T-helper 2 cell treated with Interferon-gamma antibody and Interleukin-4, amounts not matched to agents 100 ng/mL and 5 ng/mL, for 36 hours (primary cell): ENCODE results near the gene AFAP1L2. TPM values are rescaled to one million over a fixed set of nuclear protein-coding genes. Genes with fewer than 3 reads are reported as not detected.

Experiments
- intact Hi-C: fragments of 100-400 bp; cut with micrococcal nuclease; formaldehyde crosslinking; loops from one replicate; pipeline ENCODE4 v1.15.1; 2023
- total RNA-seq: library from RNA; stranded (reverse); gene quantifications from 2 replicates; pipeline ENCODE4 v1.2.3, GENCODE V29; 2022

Gene AFAP1L2
- total RNA-seq, 1 donor from 2014 or later = 1.9 TPM

DNA sequence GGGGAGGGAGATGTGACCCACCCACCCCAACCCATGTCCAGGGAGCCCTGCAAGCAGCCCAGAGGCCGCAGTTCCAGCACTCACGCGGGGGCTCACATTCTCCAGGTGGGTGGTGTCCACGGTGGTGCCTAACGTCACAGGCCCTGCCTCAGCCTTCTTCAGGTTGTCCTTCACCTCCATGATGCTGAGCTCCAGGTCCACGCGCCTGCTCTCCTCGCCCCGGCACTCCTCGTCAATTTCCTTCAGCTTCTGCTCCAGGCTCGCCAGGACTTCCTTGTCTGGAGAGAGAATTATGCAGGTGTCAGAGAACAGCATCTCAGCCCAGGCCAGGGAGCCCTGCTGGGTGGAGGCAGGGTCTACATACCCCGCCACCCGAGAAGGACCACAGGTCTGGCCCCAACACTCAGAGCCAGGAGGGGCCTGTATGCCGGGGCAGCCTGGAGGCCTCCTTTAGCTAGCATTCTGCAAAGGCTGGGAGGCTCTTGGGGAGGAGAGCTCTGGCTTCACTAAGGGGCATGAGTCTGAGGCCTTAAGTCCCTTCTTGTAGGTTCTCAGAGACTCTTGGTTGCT lies 107.1 kb downstream of the AFAP1L2 start:
- intact Hi-C loops = no loop called here

- intact Hi-C loops = no loop called here
Measured at GRCh38 chr10:114295393-114295792, 108.9 kb downstream of the AFAP1L2 start.

DNA sequence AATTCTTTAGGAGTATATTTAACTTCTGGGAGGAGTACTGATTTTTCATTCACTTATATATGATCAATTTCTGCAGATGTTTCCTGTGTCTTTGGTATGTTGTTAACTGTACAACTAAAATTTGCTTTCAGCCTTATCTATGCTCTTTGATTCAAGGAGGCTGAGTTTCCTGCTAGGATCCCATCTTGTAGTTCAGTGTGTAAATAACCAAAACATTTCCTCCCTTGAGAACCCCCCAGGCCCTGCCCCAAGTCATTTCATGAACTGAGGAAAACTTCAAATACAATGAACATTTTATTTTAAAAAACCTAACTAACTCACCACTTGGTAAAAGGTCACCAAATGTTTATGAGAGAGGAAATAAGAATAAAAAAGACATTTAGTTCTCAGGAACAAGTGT lies 109.8 kb downstream of the AFAP1L2 start:
- intact Hi-C loops = no loop called here

DNA sequence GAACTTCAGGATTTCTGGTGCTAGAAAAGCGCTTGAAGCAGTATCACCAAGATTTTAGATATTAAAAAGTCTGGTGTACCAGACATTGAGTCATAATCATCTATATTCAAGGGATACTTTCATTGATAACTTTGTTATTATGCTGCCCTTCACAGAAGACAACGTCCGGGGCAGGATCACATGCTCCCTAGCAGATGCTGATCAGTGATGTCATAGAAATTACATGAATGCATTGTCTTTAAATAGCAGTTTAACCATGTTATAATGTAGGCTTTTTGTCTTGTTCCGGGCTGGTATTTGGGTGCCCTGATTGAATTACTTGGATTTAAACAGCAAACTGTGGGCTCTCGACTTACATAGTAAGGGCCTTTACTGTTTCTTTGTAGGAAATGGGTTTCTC lies 111.2 kb downstream of the AFAP1L2 start:
- intact Hi-C loops = no loop called here

DNA sequence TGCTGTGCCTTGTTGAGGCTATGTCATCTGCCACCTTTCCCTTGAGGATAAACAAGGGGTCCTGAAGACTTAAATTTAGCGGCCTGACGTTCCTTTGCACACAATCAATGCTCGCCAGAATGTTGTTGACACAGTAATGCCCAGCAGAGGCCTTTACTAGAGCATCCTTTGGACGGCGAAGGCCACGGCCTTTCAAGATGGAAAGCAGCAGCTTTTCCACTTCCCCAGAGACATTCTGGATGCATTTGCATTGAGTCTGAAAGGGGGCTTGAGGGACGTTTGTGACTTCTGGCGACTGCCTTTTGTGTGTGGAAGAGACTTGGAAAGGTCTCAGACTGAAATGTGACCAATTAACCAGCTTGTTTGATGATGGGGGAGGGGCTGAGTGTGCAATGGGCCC lies 112.8 kb downstream of the AFAP1L2 start:
- intact Hi-C loops = no loop called here

- intact Hi-C loops = no loop called here
Measured at GRCh38 chr10:114291076-114291475, 113.2 kb downstream of the AFAP1L2 start.

DNA sequence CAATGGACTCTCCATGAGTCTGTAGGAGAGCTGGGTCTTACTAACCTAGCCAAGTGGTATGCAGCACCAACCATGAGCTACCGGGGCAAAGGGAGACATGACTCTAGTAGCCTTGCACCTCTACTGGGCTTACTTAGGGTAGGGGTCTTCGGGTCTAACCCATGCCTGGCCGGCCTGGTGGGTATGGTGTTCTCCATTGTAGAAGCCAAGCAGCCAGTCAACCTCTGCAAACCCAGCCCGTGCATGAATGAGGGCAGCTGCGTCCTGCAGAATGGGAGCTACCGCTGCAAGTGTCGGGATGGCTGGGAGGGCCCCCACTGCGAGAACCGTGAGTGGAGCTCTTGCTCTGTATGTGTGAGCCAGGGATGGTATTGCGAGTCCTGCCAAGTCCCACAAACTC lies 114.3 kb downstream of the AFAP1L2 start:
- intact Hi-C loops = no loop called here

DNA sequence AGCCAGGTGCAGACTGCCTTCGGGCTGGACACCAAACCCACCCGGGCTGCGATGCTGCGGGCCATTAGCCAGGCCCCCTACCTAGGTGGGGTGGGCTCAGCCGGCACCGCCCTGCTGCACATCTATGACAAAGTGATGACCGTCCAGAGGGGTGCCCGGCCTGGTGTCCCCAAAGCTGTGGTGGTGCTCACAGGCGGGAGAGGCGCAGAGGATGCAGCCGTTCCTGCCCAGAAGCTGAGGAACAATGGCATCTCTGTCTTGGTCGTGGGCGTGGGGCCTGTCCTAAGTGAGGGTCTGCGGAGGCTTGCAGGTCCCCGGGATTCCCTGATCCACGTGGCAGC lies 115.2 kb downstream of the AFAP1L2 start:
- intact Hi-C loops = no loop called here

- intact Hi-C loops = no loop called here
Measured at GRCh38 chr10:114288424-114289095, 115.7 kb downstream of the AFAP1L2 start.

GRCh38 chr10:114286921-114287320 lies 117.4 kb downstream of the AFAP1L2 start:
- intact Hi-C loops = no loop called here

DNA sequence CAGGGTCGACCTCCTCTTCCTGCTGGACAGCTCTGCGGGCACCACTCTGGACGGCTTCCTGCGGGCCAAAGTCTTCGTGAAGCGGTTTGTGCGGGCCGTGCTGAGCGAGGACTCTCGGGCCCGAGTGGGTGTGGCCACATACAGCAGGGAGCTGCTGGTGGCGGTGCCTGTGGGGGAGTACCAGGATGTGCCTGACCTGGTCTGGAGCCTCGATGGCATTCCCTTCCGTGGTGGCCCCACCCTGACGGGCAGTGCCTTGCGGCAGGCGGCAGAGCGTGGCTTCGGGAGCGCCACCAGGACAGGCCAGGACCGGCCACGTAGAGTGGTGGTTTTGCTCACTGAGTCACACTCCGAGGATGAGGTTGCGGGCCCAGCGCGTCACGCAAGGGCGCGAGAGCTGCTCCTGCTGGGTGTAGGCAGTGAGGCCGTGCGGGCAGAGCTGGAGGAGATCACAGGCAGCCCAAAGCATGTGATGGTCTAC lies 118.3 kb downstream of the AFAP1L2 start:
- intact Hi-C loops = no loop called here

- intact Hi-C loops = no loop called here
Measured at GRCh38 chr10:114284346-114285071, 119.8 kb downstream of the AFAP1L2 start.

- intact Hi-C loops = no loop called here
Measured at GRCh38 chr10:114283535-114284234, 120.6 kb downstream of the AFAP1L2 start.

GRCh38 chr10:114283091-114283490 lies 121.2 kb downstream of the AFAP1L2 start:
- intact Hi-C loops = no loop called here

DNA sequence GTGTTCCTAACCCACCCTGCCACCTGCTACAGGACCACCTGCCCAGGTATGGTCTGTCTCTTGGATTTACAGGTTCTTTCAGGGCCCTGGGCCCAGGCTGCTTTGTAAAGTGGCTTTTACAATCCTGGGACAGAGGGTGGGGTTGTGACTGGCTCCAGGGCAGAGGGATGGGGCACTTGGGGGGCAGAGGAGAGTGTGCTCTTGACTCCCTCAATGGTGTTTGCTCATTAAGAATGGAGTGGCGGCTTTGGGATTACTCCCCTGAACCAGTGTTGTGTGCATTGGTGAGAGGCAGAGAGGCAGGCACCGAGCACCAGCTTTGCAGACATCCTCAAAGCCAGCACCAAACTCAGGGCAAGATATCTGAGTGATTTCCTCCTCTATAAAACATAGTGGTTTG lies 121.8 kb downstream of the AFAP1L2 start:
- intact Hi-C loops = no loop called here

GRCh38 chr10:114281461-114281860 lies 122.8 kb downstream of the AFAP1L2 start:
- intact Hi-C loops = no loop called here

- intact Hi-C loops = no loop called here
Measured at GRCh38 chr10:114281006-114281405, 123.3 kb downstream of the AFAP1L2 start.

DNA sequence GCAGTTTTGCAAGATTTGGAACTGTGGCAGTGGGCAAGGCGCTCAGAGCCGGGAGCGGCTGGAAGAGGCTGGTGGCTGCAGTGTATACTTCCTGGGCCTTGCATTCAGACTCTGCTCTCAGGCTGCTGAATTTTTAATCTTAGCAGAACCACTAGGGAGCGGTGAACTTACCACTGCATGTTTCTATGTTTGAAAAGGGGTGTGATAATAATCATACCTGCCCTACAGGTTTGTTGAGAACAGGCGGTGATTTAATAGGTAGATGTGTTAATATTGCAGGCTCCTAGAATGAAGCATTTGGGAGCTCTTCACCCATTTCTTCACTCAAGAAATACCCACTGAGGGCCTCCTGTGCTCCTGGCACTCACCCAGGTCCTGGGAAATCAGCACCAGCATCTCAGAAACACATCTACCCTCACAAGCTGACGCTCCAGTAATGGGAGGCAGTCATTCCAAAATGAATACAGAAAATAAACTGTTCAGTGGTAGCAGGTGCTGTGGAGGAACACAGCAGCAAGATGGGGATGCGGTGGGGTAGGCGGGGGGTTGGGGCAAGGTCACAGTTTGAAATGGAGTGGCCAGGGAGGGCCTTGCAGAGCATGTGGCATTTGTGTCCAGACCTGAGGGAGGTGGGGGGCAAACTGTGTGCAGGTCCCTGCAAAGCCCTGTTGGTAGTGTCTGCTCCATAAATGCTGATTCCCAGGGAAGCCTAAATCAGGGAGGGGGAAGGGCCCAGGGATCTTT lies 124.2 kb downstream of the AFAP1L2 start:
- intact Hi-C loops = no loop called here

- intact Hi-C loops = no loop called here
Measured at GRCh38 chr10:114279289-114279688, 125.0 kb downstream of the AFAP1L2 start.

GRCh38 chr10:114278884-114279191 lies 125.5 kb downstream of the AFAP1L2 start:
- intact Hi-C loops = no loop called here

DNA sequence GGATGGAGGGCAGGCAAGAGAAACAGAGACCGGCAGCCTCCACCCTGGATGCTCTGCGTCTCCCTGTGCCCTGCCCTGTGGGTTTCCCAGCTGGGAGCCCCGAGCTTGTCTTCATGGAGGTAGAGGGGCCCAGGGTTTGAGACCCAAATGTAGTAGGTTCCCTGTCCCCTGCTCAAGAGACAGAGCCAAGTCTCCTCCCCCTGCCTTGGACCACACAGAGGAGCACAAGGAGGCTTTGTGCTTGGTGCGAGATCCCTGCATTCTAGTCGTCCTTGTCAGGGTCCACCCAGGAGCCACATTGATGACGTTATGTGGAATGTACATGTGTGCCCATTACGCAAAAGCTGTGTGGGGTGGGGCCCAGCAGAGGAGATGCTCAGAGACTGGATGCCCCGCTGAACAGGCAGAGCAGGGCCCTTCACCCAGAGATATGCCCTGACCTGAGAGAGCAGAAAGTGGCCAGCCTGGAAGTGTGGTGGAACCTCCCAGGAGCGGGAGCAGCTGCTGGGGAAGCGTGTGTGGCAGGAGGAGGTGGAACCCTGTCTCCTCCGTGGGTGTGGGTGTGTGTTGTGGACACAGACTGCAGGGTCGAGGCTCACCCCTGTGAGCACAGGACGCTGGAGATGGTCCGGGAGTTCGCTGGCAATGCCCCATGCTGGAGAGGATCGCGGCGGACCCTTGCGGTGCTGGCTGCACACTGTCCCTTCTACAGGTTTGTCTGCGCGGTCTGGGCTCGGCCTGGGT lies 126.0 kb downstream of the AFAP1L2 start:
- intact Hi-C loops = no loop called here
